ENCODE data around the gene LDLRAD4. TPM values are rescaled to one million over a fixed set of nuclear protein-coding genes. Genes with fewer than 3 reads are reported as not detected.

Gene LDLRAD4
- total and polyA plus RNA-seq, 2 donors (not counting 1 experiment from before 2014, with no cell fraction given): 13.9 to 35.7 TPM

GRCh38 chr18:13482618-13482945 is 264.0 kb downstream of the LDLRAD4 start:
- H3K36me3 ChIP-seq (replicated peaks in 1 of 2; ENCODE audit: control extremely low read depth in 1 of 2, control insufficient read depth in 1 of 2, extremely low read depth in 1 of 2, insufficient read depth in 2 of 2, low read length in 1 of 2): peaks cover 0 to 18% of the 10 kb centered on the region in 2 experiments
- no peak for ATAC-seq (ENCODE audit: low read depth)
- Mint-ChIP-seq H3K4me3 (peak overlapping the region; percentile 84), H3K27ac (peak overlapping the region; percentile 92), H3K9me3 (ENCODE audit: insufficient read depth) (peaks cover 2% of the 10 kb centered on the region), H3K4me1 (peaks cover 40% of the 10 kb centered on the region), H3K27me3 (no peaks in the 10 kb centered on the region)
- peak overlapping the region; percentile 69 for H3K4me2 ChIP-seq (replicated peaks; ENCODE audit: low read depth, low read length, poor library complexity, severe bottlenecking)
- intact Hi-C loops (cut with micrococcal nuclease): no loop called here
- WGBS (ENCODE audit: insufficient coverage): 0% methylated on average over 1 of the region's 1 CpG
- H3K27me3 ChIP-seq (replicated peaks in 1 of 4; ENCODE audit: control extremely low read depth in 1 of 4, control insufficient read depth in 3 of 4, insufficient read depth in 4 of 4, low read length in 3 of 4): no peaks in the 10 kb centered on the region
- no peaks in the 10 kb centered on the region for H4K20me1 ChIP-seq (ENCODE audit: control insufficient read depth, insufficient read depth, low read length, poor library complexity, severe bottlenecking)
- no peaks in the 10 kb centered on the region for H3K9me3 ChIP-seq (ENCODE audit: control extremely low read depth in 1 of 3, control insufficient read depth in 2 of 3, insufficient read depth in 1 of 3, low read length in 2 of 3)
- peaks cover 20 to 21% of the 10 kb centered on the region in 2 donors for H3K4me1 ChIP-seq (ENCODE audit: control insufficient read depth in 2 of 2, insufficient read depth in 2 of 2, low read length in 2 of 2)
- peak overlapping the region; percentile 77 for H2AFZ ChIP-seq (ENCODE audit: insufficient read depth, low read depth, low read length, poor library complexity, severe bottlenecking)
- H3K4me3 ChIP-seq (ENCODE audit: control extremely low read depth in 1 of 5, extremely low read depth in 1 of 5, insufficient read depth in 1 of 5, low read depth in 2 of 5, low read length in 4 of 5): peak overlapping the region in 2 of 5 experiments; percentile 20 to 29
- ChIA-PET CTCF (interaction anchor here (1.2 kb wide), 2 partner anchors 20 to 266 kb away, joined by 3 read pairs; no protein-coding TSS in a partner anchor), POLR2A (no interaction called here)
- no peak for DNase-seq
- H3K79me2 ChIP-seq (ENCODE audit: control insufficient read depth, insufficient read depth, low read length): peaks cover 31% of the 10 kb centered on the region
- H3K27ac ChIP-seq (ENCODE audit: low read length in 2 of 2): peak overlapping the region; percentile 29 to 78
- H3K9ac ChIP-seq (ENCODE audit: low read length): peak overlapping the region; percentile 39
- TF ChIP-seq EZH2 (IDR thresholded peaks at IDR 0.05; ENCODE audit: borderline replicate concordance, insufficient read depth, low read depth, low read length, poor library complexity, severe bottlenecking): no peak
- TF ChIP-seq CTCF (IDR thresholded peaks at IDR 0.05): no peak

GRCh38 chr18:13483316-13484270 is 265.0 kb downstream of the LDLRAD4 start:
- ATAC-seq (ENCODE audit: low read depth) (no peak), DNase-seq (no peak)
- Histone ChIP-seq H3K79me2 (ENCODE audit: control insufficient read depth, insufficient read depth, low read length) (peaks cover 23% of the 10 kb centered on the region), H3K9ac (ENCODE audit: low read length) (no peak overlapping the region), H3K4me1 (ENCODE audit: control insufficient read depth in 2 of 2, insufficient read depth in 2 of 2, low read length in 2 of 2) (peaks cover 20 to 21% of the 10 kb centered on the region in 2 donors), H4K20me1 (ENCODE audit: control insufficient read depth, insufficient read depth, low read length, poor library complexity, severe bottlenecking) (no peaks in the 10 kb centered on the region), H3K4me3 (ENCODE audit: control extremely low read depth in 1 of 5, extremely low read depth in 1 of 5, insufficient read depth in 1 of 5, low read depth in 2 of 5, low read length in 4 of 5) (no peak overlapping the region), H3K27me3 (replicated peaks in 1 of 4; ENCODE audit: control extremely low read depth in 1 of 4, control insufficient read depth in 3 of 4, insufficient read depth in 4 of 4, low read length in 3 of 4) (no peaks in the 10 kb centered on the region), H3K9me3 (ENCODE audit: control extremely low read depth in 1 of 3, control insufficient read depth in 2 of 3, insufficient read depth in 1 of 3, low read length in 2 of 3) (no peaks in the 10 kb centered on the region), H3K27ac (ENCODE audit: low read length in 2 of 2) (no peak overlapping the region), H3K36me3 (replicated peaks in 1 of 2; ENCODE audit: control extremely low read depth in 1 of 2, control insufficient read depth in 1 of 2, extremely low read depth in 1 of 2, insufficient read depth in 2 of 2, low read length in 1 of 2) (peaks cover 0 to 14% of the 10 kb centered on the region in 2 experiments), H2AFZ (ENCODE audit: insufficient read depth, low read depth, low read length, poor library complexity, severe bottlenecking) (no peak overlapping the region), H3K4me2 (replicated peaks; ENCODE audit: low read depth, low read length, poor library complexity, severe bottlenecking) (no peak overlapping the region)
- intact Hi-C loops (cut with micrococcal nuclease): no loop called here
- Mint-ChIP-seq H3K27ac (peak overlapping the region; percentile 20), H3K9me3 (ENCODE audit: insufficient read depth) (peaks cover 2% of the 10 kb centered on the region), H3K27me3 (no peaks in the 10 kb centered on the region), H3K4me1 (peaks cover 40% of the 10 kb centered on the region), H3K4me3 (no peak overlapping the region)
- ChIA-PET POLR2A (no interaction called here), CTCF (interaction anchor here (1.2 kb wide), 1 partner anchor 19 kb away, joined by 3 read pairs; no protein-coding TSS in a partner anchor)
- WGBS (ENCODE audit: insufficient coverage): 93% methylated on average over 10 of the region's 16 CpGs
- TF ChIP-seq EZH2 (IDR thresholded peaks at IDR 0.05; ENCODE audit: borderline replicate concordance, insufficient read depth, low read depth, low read length, poor library complexity, severe bottlenecking): no peak
- TF ChIP-seq CTCF (IDR thresholded peaks at IDR 0.05): no peak
